Keratinocyte (primary cell): ENCODE data around the gene ADAM12. TPM values are rescaled to one million over a fixed set of nuclear protein-coding genes. Genes with fewer than 3 reads are reported as not detected.

Source experiments
- DNase-seq: peaks from one replicate; pipeline ENCODE4 v3.0.0-alpha.2; 2011; ENCODE audit warnings: low read depth, missing footprints, low spot score
- FAIRE-seq: peaks from 2 replicates; lab custom pipeline; 2011; peaks lifted over from hg19 to GRCh38; lab: Jason Lieb, UNC
- H2AFZ ChIP-seq: 2 replicates; pipeline ENCODE4 v1.6.0; 2012; ENCODE audit warnings: low read length, control low read depth, inconsistent platforms; ENCODE audit not compliant: control insufficient read depth
- H3K27ac ChIP-seq: 2 replicates; pipeline ENCODE4 v1.5.1; 2011; ENCODE audit warnings: low read length; ENCODE audit not compliant: control insufficient read depth, insufficient read depth
- H3K27me3 ChIP-seq: 3 replicates; pipeline ENCODE4 v1.6.0; 2011; ENCODE audit warnings: low read length; ENCODE audit not compliant: control insufficient read depth, insufficient read depth; ENCODE audit errors: extremely low read depth
- H3K36me3 ChIP-seq, 2 experiments: 2 replicates in 1 of 2; 3 replicates in 1 of 2; pipeline ENCODE4 v1.5.1; 2011; ENCODE audit warnings: low read length in 2 of 2, mild to moderate bottlenecking in 1 of 2; ENCODE audit not compliant: control insufficient read depth in 2 of 2, insufficient read depth in 2 of 2; ENCODE audit errors: extremely low read depth in 1 of 2
- H3K4me1 ChIP-seq: 3 replicates; pipeline ENCODE4 v1.5.1; 2011; ENCODE audit warnings: low read length; ENCODE audit not compliant: control insufficient read depth, insufficient read depth; ENCODE audit errors: extremely low read depth
- H3K4me2 ChIP-seq: 3 replicates; pipeline ENCODE4 v1.6.0; 2011; ENCODE audit warnings: low read depth, low read length; ENCODE audit not compliant: control insufficient read depth, insufficient read depth; ENCODE audit errors: extremely low read depth
- H3K4me3 ChIP-seq, 3 experiments: fragments of 200-600 bp in 1 of 3; sonication (generic) in 1 of 3; 2 replicates in 2 of 3; 3 replicates in 1 of 3; pipeline ENCODE4 v1.5.1; 2011 to 2016; ENCODE audit warnings: low read length in 3 of 3, mild to moderate bottlenecking in 3 of 3, control low read depth in 2 of 3, inconsistent platforms in 1 of 3, low read depth in 1 of 3, mixed read lengths in 1 of 3, mixed run types in 1 of 3, moderate library complexity in 1 of 3; ENCODE audit not compliant: control insufficient read depth in 2 of 3, insufficient read depth in 2 of 3; ENCODE audit errors: extremely low read depth in 1 of 3
- H3K79me2 ChIP-seq: 2 replicates; pipeline ENCODE4 v1.6.0; 2012; ENCODE audit warnings: low read length; ENCODE audit not compliant: control insufficient read depth, insufficient read depth
- H3K9ac ChIP-seq: 3 replicates; pipeline ENCODE4 v1.6.0; 2011; ENCODE audit warnings: low read length; ENCODE audit not compliant: control insufficient read depth, insufficient read depth; ENCODE audit errors: extremely low read depth
- H3K9me1 ChIP-seq: 3 replicates; pipeline ENCODE4 v1.6.0; 2011; ENCODE audit warnings: low read length; ENCODE audit not compliant: control insufficient read depth, insufficient read depth; ENCODE audit errors: extremely low read depth
- H3K9me3 ChIP-seq: 2 replicates; pipeline ENCODE4 v1.5.1; 2012; ENCODE audit warnings: low read depth, low read length; ENCODE audit not compliant: control insufficient read depth
- H4K20me1 ChIP-seq: 3 replicates; pipeline ENCODE4 v1.6.0; 2011; ENCODE audit warnings: low read length; ENCODE audit not compliant: control insufficient read depth, insufficient read depth; ENCODE audit errors: extremely low read depth
- EZH2 ChIP-seq: IDR thresholded peaks from one replicate; pipeline ENCODE4 v1.6.1; 2012; ENCODE audit warnings: inconsistent platforms, mild to moderate bottlenecking, low read length, moderate library complexity
- dilution Hi-C: fragments of 300-500 bp; cut with MboI; formaldehyde crosslinking; loops from one replicate; pipeline ENCODE4 v1.7.0; 2020; ENCODE audit warnings: low sequenced_read_pairs; ENCODE audit not compliant: extremely low pct_ligation_motif_present
- polyA plus RNA-seq, 5 experiments: library from polyadenylated mRNA; depleted of rRNA in 3 of 5; stranded (reverse) in 3 of 5; stranded (forward) in 1 of 5; unstranded in 1 of 5; fragments of >200 nt; gene quantifications; 1 replicate in 1 of 5; 2 replicates in 3 of 5; 3 replicates in 1 of 5; pipeline versions ENCODE4 v1.2.1 to v1.2.3, GENCODE V29; 2011 to 2012; ENCODE audit warnings: missing spikeins in 2 of 5, low read depth in 1 of 5, low replicate concordance in 1 of 5
- TF ChIP-seq, protein P1 (sequence below), 3 experiments: IDR thresholded peaks in 1 of 3; conservative IDR thresholded peaks in 1 of 3; optimal IDR thresholded peaks in 1 of 3; 2 replicates in 2 of 3; 3 replicates in 1 of 3; pipeline versions ENCODE3 to v1.5.1; 2011; ENCODE audit warnings: low read length in 3 of 3, mild to moderate bottlenecking in 3 of 3, moderate library complexity in 2 of 3, control low read depth in 1 of 3, inconsistent platforms in 1 of 3; ENCODE audit not compliant: insufficient read depth in 2 of 3; ENCODE audit errors: extremely low read depth in 1 of 3

Gene ADAM12
- polyA plus RNA-seq, 1 donor (not counting 4 experiments of a cell fraction or from before 2014, with no cell fraction given): 0.07 TPM

DNA sequence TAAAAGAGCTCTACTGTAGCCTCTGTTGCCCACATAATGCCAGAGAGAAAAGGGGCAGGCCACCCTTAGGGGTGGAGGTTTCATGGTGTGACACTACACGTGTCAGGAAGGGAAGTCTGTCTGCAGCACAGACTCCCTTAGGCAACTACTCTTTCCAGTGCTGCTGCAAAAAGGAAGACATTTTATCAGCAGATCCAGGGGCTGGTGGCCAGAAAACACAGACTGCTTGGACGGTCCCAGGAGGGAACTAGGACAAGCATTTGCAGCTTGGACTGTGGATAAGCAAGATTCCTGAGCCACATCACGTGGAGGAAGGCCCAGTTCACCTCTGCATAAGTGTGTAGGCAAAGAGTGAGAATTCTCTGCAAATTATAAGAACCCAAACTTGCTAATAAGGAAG is 271.1 kb downstream of the ADAM12 start:
- no peak for DNase-seq
- Histone ChIP-seq H3K27ac (no peak overlapping the region), H3K79me2 (no peaks in the 10 kb centered on the region), H3K36me3 (no peaks in the 10 kb centered on the region), H3K4me1 (no peaks in the 10 kb centered on the region), H3K4me2 (no peak overlapping the region), H3K9me1 (no peaks in the 10 kb centered on the region), H3K4me3 (no peak overlapping the region), H2AFZ (no peak overlapping the region), H4K20me1 (no peaks in the 10 kb centered on the region), H3K27me3 (no peaks in the 10 kb centered on the region), H3K9me3 (no peaks in the 10 kb centered on the region), H3K9ac (no peak overlapping the region)
- dilution Hi-C loops: no loop called here
- no peak for TF ChIP-seq EZH2
- TF ChIP-seq, protein P1, sequence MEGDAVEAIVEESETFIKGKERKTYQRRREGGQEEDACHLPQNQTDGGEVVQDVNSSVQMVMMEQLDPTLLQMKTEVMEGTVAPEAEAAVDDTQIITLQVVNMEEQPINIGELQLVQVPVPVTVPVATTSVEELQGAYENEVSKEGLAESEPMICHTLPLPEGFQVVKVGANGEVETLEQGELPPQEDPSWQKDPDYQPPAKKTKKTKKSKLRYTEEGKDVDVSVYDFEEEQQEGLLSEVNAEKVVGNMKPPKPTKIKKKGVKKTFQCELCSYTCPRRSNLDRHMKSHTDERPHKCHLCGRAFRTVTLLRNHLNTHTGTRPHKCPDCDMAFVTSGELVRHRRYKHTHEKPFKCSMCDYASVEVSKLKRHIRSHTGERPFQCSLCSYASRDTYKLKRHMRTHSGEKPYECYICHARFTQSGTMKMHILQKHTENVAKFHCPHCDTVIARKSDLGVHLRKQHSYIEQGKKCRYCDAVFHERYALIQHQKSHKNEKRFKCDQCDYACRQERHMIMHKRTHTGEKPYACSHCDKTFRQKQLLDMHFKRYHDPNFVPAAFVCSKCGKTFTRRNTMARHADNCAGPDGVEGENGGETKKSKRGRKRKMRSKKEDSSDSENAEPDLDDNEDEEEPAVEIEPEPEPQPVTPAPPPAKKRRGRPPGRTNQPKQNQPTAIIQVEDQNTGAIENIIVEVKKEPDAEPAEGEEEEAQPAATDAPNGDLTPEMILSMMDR (optimal IDR thresholded peaks at IDR 0.05 in 1 of 3, IDR thresholded peaks at IDR 0.05 in 1 of 3, conservative IDR thresholded peaks at IDR 0.05 in 1 of 3; ENCODE audit: extremely low read depth in 1 of 3, insufficient read depth in 2 of 3, low read length in 3 of 3): no peak
- FAIRE-seq: no peak

DNA sequence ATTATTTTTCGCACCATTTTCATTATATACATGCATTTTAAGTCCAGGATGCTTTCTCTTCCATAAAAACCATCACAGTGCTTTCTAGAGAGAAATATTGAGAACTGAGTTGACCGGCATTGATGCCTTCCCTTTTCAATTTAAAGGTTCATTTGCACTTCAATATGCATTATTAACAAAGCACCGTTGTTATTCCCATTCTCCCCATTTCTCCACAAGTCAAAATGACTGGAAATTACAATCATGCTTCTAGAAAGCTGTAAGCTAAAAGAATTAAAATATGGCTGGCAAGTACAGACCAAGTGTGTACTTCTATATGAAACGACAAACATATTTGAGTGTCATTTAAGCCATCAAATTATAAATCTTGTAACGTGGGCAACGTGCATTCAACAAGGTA is 272.4 kb downstream of the ADAM12 start:
- H2AFZ ChIP-seq: no peak overlapping the region
- no peaks in the 10 kb centered on the region for H3K4me1 ChIP-seq
- no peaks in the 10 kb centered on the region for H3K9me3 ChIP-seq
- H3K79me2 ChIP-seq: no peaks in the 10 kb centered on the region
- no peaks in the 10 kb centered on the region for H3K27me3 ChIP-seq
- H3K9me1 ChIP-seq: no peaks in the 10 kb centered on the region
- no peaks in the 10 kb centered on the region for H3K36me3 ChIP-seq
- no peak for FAIRE-seq
- no peak overlapping the region for H3K4me2 ChIP-seq
- dilution Hi-C loops: no loop called here
- no peaks in the 10 kb centered on the region for H4K20me1 ChIP-seq
- no peak for DNase-seq
- TF ChIP-seq EZH2: no peak
- TF ChIP-seq, protein P1 (optimal IDR thresholded peaks at IDR 0.05 in 1 of 3, IDR thresholded peaks at IDR 0.05 in 1 of 3, conservative IDR thresholded peaks at IDR 0.05 in 1 of 3; ENCODE audit: extremely low read depth in 1 of 3, insufficient read depth in 2 of 3, low read length in 3 of 3): no peak
- H3K9ac ChIP-seq: no peak overlapping the region
- no peak overlapping the region for H3K4me3 ChIP-seq
- no peak overlapping the region for H3K27ac ChIP-seq
